ENCODE results near the gene TMEM128.

GRCh38 chr4:4233610-4234009, 14.4 kb downstream of the TMEM128 start:
- TF ChIP-seq POLR2A (IDR thresholded peaks at IDR 0.05; ENCODE audit: low read length) (no peak), GATA1 (IDR thresholded peaks at IDR 0.05; ENCODE audit: low read depth, low read length) (no peak)

Measured in erythroblast (primary cell).